NCI-H1694 (cell line): Measurements from ENCODE around the gene CELF1.
A peak's percentile ranks its signal among the peaks of the same experiment; 100 is the strongest.
"Not testable (repeated sequence)": the region's sequence is repeated elsewhere in the genome, so short reads cannot be mapped to it uniquely, and the experiment has no call there.

Experiments
- DNase-seq: peaks from one replicate; lab custom pipeline; 2025; lab: John Stamatoyannopoulos, UW

CELF1 gene

DNA sequence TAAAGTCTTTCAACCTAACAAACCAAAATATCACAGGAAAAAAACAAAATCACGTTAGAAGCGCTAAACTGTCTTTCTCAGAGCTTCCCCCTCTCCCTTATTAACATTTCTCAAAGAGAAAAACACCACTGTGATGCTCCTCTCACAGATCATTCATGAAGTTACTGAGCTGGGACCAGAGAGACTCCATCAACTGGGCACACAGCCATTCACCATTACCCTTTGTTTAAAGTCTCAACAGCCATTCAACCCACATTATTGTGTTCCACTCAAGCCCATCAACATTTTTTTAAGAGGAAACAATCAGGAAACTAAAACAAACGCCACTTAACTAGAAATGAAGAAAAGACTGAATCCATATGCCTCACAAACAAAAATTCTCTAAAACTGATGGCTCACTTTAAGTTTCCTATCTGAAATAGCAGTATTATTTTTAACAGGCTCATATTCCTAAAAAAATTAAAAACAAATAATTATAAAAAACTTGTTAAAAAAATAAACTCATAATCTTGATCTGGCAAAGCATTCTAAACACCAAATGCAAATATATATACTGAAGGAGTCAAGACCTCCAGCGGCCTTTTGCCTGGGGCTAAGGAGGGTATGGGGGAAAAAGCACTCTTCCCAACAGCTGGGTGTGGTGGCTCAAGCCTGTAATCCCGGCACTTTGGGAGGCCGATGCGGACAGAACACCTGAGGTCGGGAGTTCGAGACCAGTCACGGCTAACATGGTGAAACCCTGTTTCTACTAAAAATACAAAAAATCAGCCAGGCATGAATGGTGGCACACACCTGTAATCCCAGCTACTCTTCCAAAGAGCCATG, 14.0 kb downstream of the CELF1 start:
- no peak for DNase-seq

DNA sequence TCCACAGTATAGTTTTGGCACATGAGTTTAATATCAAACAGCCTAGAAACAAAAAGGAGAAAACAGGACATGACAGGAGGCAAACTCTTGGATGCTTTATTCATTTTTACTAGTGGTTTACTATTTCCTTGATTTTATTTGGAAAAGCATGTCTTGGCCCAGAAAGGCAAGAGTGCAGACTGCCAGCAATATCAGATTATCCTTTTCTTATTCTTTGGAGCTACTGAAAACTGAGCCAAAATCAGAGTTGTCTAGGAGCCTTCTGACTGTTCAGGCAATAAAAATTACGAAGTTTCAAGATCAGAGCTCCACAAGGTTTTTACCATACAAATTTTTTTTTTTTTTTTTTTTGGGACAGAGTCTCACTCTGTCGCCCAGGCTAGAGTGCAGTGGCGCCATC, 16.0 kb downstream of the CELF1 start:
- no peak for DNase-seq

GRCh38 chr11:47534704-47535251, 18.2 kb downstream of the CELF1 start:
- no peak for DNase-seq

- no peak for DNase-seq
These were observed 19.2 kb downstream of the CELF1 start for GRCh38 chr11:47533690-47534151.

- DNase-seq = no peak
These were observed 20.2 kb downstream of the CELF1 start for GRCh38 chr11:47532597-47533213.

DNA sequence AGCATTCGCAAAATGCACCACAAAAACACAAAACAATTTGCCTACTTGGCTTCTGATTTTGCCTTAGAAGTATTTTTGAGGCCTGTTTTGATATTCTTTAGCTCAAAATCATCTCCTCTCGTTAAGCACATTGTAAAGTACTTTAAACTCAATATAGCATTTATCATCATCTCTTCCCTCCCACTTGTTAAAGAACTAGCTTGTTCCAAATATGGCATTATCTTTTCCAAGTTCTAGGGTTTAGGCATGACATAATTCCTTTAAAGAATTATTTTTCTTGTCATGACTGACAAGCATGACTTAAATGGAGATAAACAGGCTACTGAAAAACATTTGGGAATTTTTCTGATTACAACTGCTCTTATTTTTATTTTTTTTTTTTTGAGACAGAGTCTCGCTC, 21.3 kb downstream of the CELF1 start:
- no peak for DNase-seq

GRCh38 chr11:47530721-47531120, 22.2 kb downstream of the CELF1 start:
- not testable (repeated sequence) for DNase-seq

DNA sequence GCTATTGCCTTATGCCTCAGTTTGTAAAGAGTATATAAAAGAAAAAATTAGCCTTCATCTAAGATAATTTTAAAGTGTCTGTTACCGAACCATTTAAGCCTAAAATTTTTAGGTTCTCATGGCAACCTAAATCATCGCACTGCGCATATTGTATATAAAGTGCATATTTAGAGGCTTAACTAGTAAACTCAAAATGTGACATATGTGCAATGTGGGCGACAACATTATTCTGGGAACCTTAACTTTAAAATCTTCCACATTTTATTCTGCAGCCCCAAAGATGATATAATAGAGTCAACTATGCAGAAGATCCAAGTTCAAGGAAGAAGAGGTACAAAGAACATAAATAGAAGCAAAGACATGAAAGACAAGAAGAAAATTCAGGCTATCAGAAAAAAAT, 23.0 kb downstream of the CELF1 start:
- no peak for DNase-seq

DNA sequence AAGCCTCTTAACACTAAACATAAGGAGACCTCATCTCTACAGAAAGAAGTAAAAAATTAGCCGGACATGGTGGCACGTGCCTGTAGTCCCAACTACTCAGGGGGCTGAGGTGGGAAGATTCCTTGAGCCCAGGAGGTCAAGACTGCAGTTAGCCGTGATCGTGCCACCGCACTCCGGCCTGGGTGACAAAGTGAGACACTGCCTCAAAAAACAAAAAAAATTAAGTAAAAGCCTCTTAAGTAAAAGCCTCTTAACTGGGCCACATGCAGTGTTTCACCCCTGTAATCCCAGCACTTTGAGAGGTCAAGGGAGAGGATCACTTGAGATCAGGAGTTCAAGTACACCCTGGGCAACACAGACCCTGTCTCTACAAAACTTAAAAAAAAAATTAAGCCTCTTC, 25.7 kb downstream of the CELF1 start:
- no peak for DNase-seq

- DNase-seq = not testable (repeated sequence)
These were observed 26.9 kb downstream of the CELF1 start for GRCh38 chr11:47526032-47526431.

- DNase-seq = peak; percentile 66
These were observed 28.5 kb downstream of the CELF1 start for GRCh38 chr11:47524291-47524874.

GRCh38 chr11:47523490-47524225, 29.3 kb downstream of the CELF1 start:
- no peak for DNase-seq

DNA sequence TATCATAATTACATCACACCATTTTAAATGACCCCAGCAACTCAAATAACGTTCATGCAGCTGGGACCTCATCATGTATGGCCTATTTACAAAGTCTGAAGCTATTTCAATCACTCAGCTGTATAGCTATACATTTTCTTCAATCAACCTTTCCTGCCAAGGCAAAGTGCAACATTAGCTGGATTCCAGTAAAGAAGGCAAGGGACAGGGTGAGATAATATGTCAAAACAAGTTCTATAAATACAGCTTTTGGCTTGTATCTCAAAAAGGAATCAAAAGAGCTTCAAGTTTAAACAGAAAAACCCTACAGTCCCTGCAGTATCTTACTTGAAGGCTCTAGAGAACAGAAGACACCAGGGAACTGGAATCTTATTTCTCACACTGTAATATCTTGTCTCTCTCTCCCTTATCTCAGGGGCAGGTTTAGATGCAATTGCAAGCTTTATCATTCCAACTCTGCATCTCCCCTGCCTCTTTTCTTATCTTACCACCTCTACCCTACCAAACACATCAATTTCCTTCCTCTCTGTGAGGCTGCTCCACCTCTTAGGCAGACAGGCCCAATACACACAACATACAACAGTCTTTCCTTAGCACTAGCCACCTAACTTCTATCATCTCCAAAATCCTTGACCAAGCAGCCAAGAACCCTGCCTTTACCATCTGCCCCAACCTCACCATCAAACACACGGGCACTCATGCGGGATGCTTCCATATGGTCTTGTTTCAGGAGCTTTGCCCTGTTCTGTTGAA, 34.5 kb downstream of the CELF1 start:
- peak; percentile 44 for DNase-seq

GRCh38 chr11:47516984-47517853, 35.7 kb downstream of the CELF1 start:
- DNase-seq = no peak

GRCh38 chr11:47516155-47516554, 36.8 kb downstream of the CELF1 start:
- no peak for DNase-seq

DNA sequence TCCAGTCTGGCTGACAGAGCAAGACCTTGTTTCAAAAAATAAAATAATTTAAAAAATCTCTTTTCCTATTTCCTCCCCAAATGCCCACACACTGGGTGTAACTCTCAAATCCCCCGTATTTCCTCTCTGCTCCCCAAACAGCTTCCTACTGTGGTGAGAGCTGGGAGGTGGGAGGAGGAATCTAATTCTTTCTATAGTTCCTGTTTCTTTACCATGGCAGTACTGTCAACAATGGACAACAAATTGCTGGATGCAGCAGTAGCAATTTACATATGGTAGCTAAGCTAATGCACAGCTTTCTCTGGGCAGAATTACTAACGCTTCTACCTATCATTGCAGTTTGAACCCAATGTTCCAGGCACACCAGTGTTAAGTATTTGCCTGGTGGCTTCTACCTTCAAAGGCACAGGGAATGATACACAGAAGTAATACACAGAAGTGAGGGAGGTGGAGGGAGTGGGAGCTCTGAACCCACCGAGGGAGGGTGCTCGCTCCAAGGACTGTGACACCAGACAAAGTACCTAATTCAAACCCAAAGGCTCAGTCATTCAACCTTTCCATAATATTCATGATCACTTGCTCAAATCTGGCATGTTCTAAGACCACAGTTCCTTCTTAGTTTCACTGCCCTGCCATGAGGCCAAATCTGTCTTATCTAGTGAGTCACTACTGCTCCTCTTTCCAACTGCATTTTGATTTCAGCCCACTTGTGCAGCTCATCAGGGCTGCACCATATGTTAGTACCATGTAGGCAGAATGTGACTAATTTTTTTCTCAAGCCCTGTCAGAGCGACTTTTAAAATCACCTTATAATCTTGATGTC, 37.9 kb downstream of the CELF1 start:
- DNase-seq = peak; percentile 41

DNA sequence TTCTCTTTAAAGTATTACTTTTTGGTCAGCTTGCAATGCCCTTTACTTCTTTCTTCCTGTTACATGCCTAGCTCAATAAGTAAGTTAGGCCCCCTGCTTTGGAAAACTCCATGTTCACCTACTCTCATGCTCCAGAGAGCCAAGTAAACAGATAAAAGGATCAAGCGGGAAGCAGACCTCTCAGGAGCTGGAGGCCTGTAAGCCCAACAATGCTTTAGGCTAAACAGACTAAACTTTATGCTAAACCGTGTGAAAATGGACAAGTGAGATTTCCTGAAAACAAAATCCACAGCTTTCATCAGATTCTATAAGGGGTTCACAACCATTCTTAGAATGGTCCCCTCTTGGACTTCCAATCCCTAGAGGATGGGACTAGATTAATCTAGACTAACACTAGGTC, 40.2 kb downstream of the CELF1 start:
- DNase-seq = no peak

DNA sequence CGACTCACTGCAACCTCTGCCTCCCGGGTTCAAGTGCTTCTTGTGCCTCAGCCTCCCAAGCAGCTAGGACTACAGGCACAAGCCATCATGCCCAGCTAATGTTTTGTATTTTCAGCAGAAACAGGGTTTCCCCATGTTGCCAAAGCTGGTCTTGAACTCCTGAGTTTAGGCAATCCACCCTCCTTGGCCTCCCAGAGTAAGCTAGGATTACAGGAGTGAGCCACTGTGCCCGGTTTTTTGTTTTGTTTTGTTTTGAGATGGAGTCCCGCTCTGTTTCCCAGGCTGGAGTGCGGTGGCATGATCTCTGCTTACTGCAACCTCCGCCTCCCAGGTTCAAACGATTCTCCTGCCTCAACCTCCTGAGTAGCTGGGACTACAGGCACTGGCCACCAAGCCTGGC, 41.0 kb downstream of the CELF1 start:
- DNase-seq = no peak

DNA sequence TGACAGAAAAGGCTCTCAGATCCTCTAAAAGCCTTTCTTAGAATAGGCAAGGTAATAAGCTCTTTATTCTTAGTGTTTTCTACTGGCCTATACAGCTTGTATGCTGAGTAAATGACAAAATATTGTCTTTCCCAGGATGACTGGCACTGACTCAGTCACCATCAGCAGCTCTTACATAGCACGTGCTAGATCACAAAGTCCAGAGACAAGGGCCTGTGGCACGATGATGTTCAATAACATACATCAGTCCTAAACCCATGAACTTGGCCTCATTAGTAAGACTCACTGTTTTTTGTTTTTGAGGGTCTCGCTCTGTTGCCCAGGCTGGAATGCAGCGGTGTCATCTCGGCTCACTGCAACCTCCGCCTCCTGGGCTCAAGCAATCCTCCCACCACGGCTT, 42.7 kb downstream of the CELF1 start:
- DNase-seq = no peak
